Left hindlimb (tissue), 1 donor: ENCODE results near the gene ISL1.

Experiments
- DNase-seq: peaks from one replicate; pipeline ENCODE4 v3.0.0-alpha.2; 2018

ISL1 gene

GRCh38 chr5:51383131-51384121 is at the start of gene ISL1:
Gene ISL1 (plus strand): TSS chr5:51383448. CDS start chr5:51383672, 224 bp downstream.
- DNase-seq = peak; percentile 82

- no peak for DNase-seq
Measured at GRCh38 chr5:51336878-51337277, 46.4 kb upstream of the ISL1 start.

- DNase-seq = no peak
Measured at GRCh38 chr5:51345106-51345505, 38.1 kb upstream of the ISL1 start.

GRCh38 chr5:51347157-51347556 is 36.1 kb upstream of the ISL1 start:
- no peak for DNase-seq

- no peak for DNase-seq
Measured at GRCh38 chr5:51347704-51348103, 35.5 kb upstream of the ISL1 start.

GRCh38 chr5:51371052-51371451 is 12.2 kb upstream of the ISL1 start:
- DNase-seq = no peak

- no peak for DNase-seq
Measured at GRCh38 chr5:51373880-51374523, 9.2 kb upstream of the ISL1 start.

- no peak for DNase-seq
Measured at GRCh38 chr5:51375084-51375483, 8.2 kb upstream of the ISL1 start.

GRCh38 chr5:51376509-51376908 is 6.7 kb upstream of the ISL1 start:
- DNase-seq = no peak

- DNase-seq = no peak
Measured at GRCh38 chr5:51377151-51378060, 5.8 kb upstream of the ISL1 start.

- DNase-seq = no peak
Measured at GRCh38 chr5:51378061-51378409, 5.2 kb upstream of the ISL1 start.

GRCh38 chr5:51378448-51379330 is 4.6 kb upstream of the ISL1 start:
- DNase-seq = no peak

GRCh38 chr5:51379331-51379700 is 3.9 kb upstream of the ISL1 start:
- no peak for DNase-seq

- no peak for DNase-seq
Measured at GRCh38 chr5:51380603-51381207, 2.5 kb upstream of the ISL1 start.

GRCh38 chr5:51381761-51382474 is 1.3 kb upstream of the ISL1 start:
- DNase-seq = no peak

GRCh38 chr5:51382521-51383130 is 622 bp upstream of the ISL1 start:
- DNase-seq = no peak

- no peak for DNase-seq
Measured at GRCh38 chr5:51384281-51384840, 1.1 kb downstream of the ISL1 start.

- DNase-seq = no peak
Measured at GRCh38 chr5:51385216-51385615, 2.0 kb downstream of the ISL1 start.

GRCh38 chr5:51386916-51387883 is 4.0 kb downstream of the ISL1 start:
- no peak for DNase-seq
